B cell (primary cell): ENCODE data around the gene ADARB2. TPM values are rescaled to one million over a fixed set of nuclear protein-coding genes. Genes with fewer than 3 reads are reported as not detected.
A peak's percentile ranks its signal among the peaks of the same experiment; 100 is the strongest.

Experiments
- ATAC-seq: fragments of 200-7000 bp; cut with Tn5 transposase; one replicate; pipeline ENCODE4 v1.10.0; 2021; ENCODE audit warnings: low read depth, mild to moderate bottlenecking, moderate number of reproducible peaks, moderate library complexity
- CTCF ChIA-PET: fragments of 350-600 bp; sonication (Branson Sonifier 250); formaldehyde crosslinking; loops from one replicate; lab custom pipeline; 2021; ENCODE audit warnings: antibody characterized with exemption, inconsistent platforms; lab: Charles Lee
- POLR2A ChIA-PET: fragments of 350-600 bp; sonication (Branson Sonifier 250); formaldehyde crosslinking; loops from one replicate; lab custom pipeline; 2021; ENCODE audit warnings: antibody characterized with exemption; lab: Charles Lee
- DNase-seq: peaks from one replicate; pipeline ENCODE4 v3.0.0; 2013
- H2AFZ ChIP-seq: 2 replicates; pipeline ENCODE4 v1.6.1; 2012; ENCODE audit warnings: mild to moderate bottlenecking, low read depth, low read length; ENCODE audit not compliant: insufficient read depth, poor library complexity, severe bottlenecking
- H3K27ac ChIP-seq, 2 donors: 1 replicate in 1 of 2; 2 replicates in 1 of 2; pipeline ENCODE4 v1.5.1; 2012 to 2013; ENCODE audit warnings: low read length in 2 of 2, mild to moderate bottlenecking in 2 of 2, moderate library complexity in 1 of 2
- H3K27me3 ChIP-seq, 4 experiments: fragments of 200-600 bp in 1 of 4; sonication (generic) in 1 of 4; replicated peaks in 1 of 4; 1 replicate in 2 of 4; 2 replicates in 2 of 4; pipeline versions ENCODE4 v1.6.1 to v1.7.0; 2013 to 2016; ENCODE audit warnings: low read length in 3 of 4, mild to moderate bottlenecking in 2 of 4, mixed read lengths in 1 of 4, moderate library complexity in 1 of 4; ENCODE audit not compliant: insufficient read depth in 4 of 4, control insufficient read depth in 3 of 4; ENCODE audit errors: control extremely low read depth in 1 of 4
- H3K36me3 ChIP-seq, 2 experiments: replicated peaks in 1 of 2; 1 replicate in 1 of 2; 2 replicates in 1 of 2; pipeline versions ENCODE4 v1.6.1 to v1.7.1; 2013; ENCODE audit warnings: low read length in 1 of 2; ENCODE audit not compliant: insufficient read depth in 2 of 2, control insufficient read depth in 1 of 2; ENCODE audit errors: control extremely low read depth in 1 of 2, extremely low read depth in 1 of 2
- H3K4me1 ChIP-seq, 2 donors: fragments of 200-600 bp in 1 of 2; sonication (generic) in 1 of 2; 1 replicate in 1 of 2; 2 replicates in 1 of 2; pipeline versions ENCODE4 v1.5.1 to v1.6.1; 2013 to 2017; ENCODE audit warnings: low read length in 2 of 2; ENCODE audit not compliant: control insufficient read depth in 2 of 2, insufficient read depth in 2 of 2
- H3K4me2 ChIP-seq: replicated peaks from 2 replicates; pipeline ENCODE3; 2012; ENCODE audit warnings: mild to moderate bottlenecking, low read depth, low read length; ENCODE audit not compliant: poor library complexity, severe bottlenecking
- H3K4me3 ChIP-seq, 5 experiments: fragments of 200-600 bp in 1 of 5; sonication (generic) in 1 of 5; 1 replicate in 3 of 5; 2 replicates in 2 of 5; pipeline versions ENCODE4 v1.5.1 to v1.7.0; 2011 to 2016; ENCODE audit warnings: low read length in 4 of 5, mild to moderate bottlenecking in 4 of 5, low read depth in 2 of 5, control low read depth in 1 of 5, moderate library complexity in 1 of 5; ENCODE audit not compliant: insufficient read depth in 1 of 5; ENCODE audit errors: control extremely low read depth in 1 of 5, extremely low read depth in 1 of 5
- H3K79me2 ChIP-seq: fragments of 200-600 bp; sonication (generic); one replicate; pipeline ENCODE4 v1.6.0; 2016; ENCODE audit warnings: low read length; ENCODE audit not compliant: control insufficient read depth, insufficient read depth
- H3K9ac ChIP-seq: fragments of 200-600 bp; sonication (generic); 2 replicates; pipeline ENCODE4 v1.6.1; 2017; ENCODE audit warnings: mild to moderate bottlenecking, low read length, moderate library complexity
- H3K9me3 ChIP-seq, 3 donors: one replicate each; pipeline versions ENCODE4 v1.6.1 to v1.7.1; 2013; ENCODE audit warnings: low read length in 2 of 3; ENCODE audit not compliant: control insufficient read depth in 2 of 3, insufficient read depth in 1 of 3; ENCODE audit errors: control extremely low read depth in 1 of 3
- H4K20me1 ChIP-seq: 2 replicates; pipeline ENCODE4 v1.6.0; 2012; ENCODE audit warnings: mild to moderate bottlenecking, low read length; ENCODE audit not compliant: insufficient read depth, control insufficient read depth, poor library complexity, severe bottlenecking
- H3K27ac Mint-ChIP-seq: one replicate; pipeline ENCODE4 v1.8.0; 2021; ENCODE audit warnings: mixed read lengths
- H3K27me3 Mint-ChIP-seq: one replicate; pipeline ENCODE4 v1.8.0; 2021; ENCODE audit warnings: mixed read lengths
- H3K4me1 Mint-ChIP-seq: one replicate; pipeline ENCODE4 v1.8.0; 2021; ENCODE audit warnings: mixed read lengths
- H3K4me3 Mint-ChIP-seq: one replicate; pipeline ENCODE4 v1.8.0; 2021; ENCODE audit warnings: mixed read lengths
- H3K9me3 Mint-ChIP-seq: one replicate; pipeline ENCODE4 v1.8.0; 2022; ENCODE audit warnings: mixed read lengths; ENCODE audit not compliant: insufficient read depth
- CTCF ChIP-seq: fragments of 200-600 bp; IDR thresholded peaks from one replicate; pipeline ENCODE4 v1.8.0; 2022; ENCODE audit warnings: antibody characterized with exemption, mild to moderate bottlenecking
- EZH2 ChIP-seq: IDR thresholded peaks from 2 replicates; pipeline ENCODE4 v1.6.1; 2012; ENCODE audit warnings: borderline replicate concordance, low read depth, mild to moderate bottlenecking, moderate library complexity, low read length; ENCODE audit not compliant: insufficient read depth, poor library complexity, severe bottlenecking
- WGBS: methylation state at CpG from one replicate; pipeline ENCODE4 v1.1.5; 2013; ENCODE audit warnings: missing lambda C conversion rate; ENCODE audit not compliant: insufficient coverage; 5-methylcytosine and 5-hydroxymethylcytosine counted together
- intact Hi-C: fragments of 100-400 bp; cut with micrococcal nuclease; formaldehyde crosslinking; loops from one replicate; pipeline ENCODE4 v1.10.0; 2022
- polyA plus RNA-seq: library from polyadenylated mRNA; depleted of rRNA; stranded (reverse); fragments of >200 nt; gene quantifications from 2 replicates; pipeline ENCODE4 v1.2.3, GENCODE V29; 2012
- total RNA-seq, 2 donors: library from RNA; stranded (reverse); fragments of 120-200 nt in 1 of 2; gene quantifications; 1 replicate in 1 of 2; 2 replicates in 1 of 2; pipeline versions ENCODE4 v1.2.3 to v1.2.4, GENCODE V29; 2013 to 2022

ADARB2 gene
- total and polyA plus RNA-seq, 2 donors (not counting 1 experiment from before 2014, with no cell fraction given) = 0.13 to 0.96 TPM

GRCh38 chr10:1426786-1427185, 310.5 kb downstream of the ADARB2 start:
- CTCF ChIA-PET = interaction anchor here (1.0 to 1.3 kb wide), 4 partner anchors 8 to 65 kb away, joined by 3 to 5 read pairs (median 4); no protein-coding TSS in a partner anchor
- intact Hi-C loops = loop anchor here (1.0 to 10.0 kb wide), 3 partner anchors 28 to 508 kb away; no protein-coding TSS in a partner anchor
- Histone ChIP-seq H3K27me3 (no peaks in the 10 kb centered on the region), H3K27ac (no peak overlapping the region), H4K20me1 (no peaks in the 10 kb centered on the region), H2AFZ (no peak overlapping the region), H3K4me3 (no peak overlapping the region), H3K4me1 (peaks cover 44 to 60% of the 10 kb centered on the region in 2 donors), H3K79me2 (no peaks in the 10 kb centered on the region), H3K36me3 (no peaks in the 10 kb centered on the region), H3K9ac (no peak overlapping the region), H3K9me3 (peaks cover 1 to 4% (median 3%) of the 10 kb centered on the region in 3 donors), H3K4me2 (peak overlapping the region; percentile 61)
- no peaks in the 10 kb centered on the region for H3K27me3 Mint-ChIP-seq
- POLR2A ChIA-PET = no interaction called here
- DNase-seq (no peak), ATAC-seq (no peak)
- TF ChIP-seq EZH2 (no peak), CTCF (no peak)
- WGBS = 94% methylated on average over 2 of the region's 6 CpGs
- H3K9me3 Mint-ChIP-seq = peaks cover 2% of the 10 kb centered on the region
- no peak overlapping the region for H3K4me3 Mint-ChIP-seq
- H3K4me1 Mint-ChIP-seq = peaks cover 52% of the 10 kb centered on the region
- no peak overlapping the region for H3K27ac Mint-ChIP-seq

GRCh38 chr10:1425879-1426278, 311.4 kb downstream of the ADARB2 start:
- POLR2A ChIA-PET = interaction anchor here (0.7 to 1.9 kb wide), 3 partner anchors 28 to 63 kb away, joined by 3 to 11 read pairs (median 4); no protein-coding TSS in a partner anchor
- intact Hi-C loops = loop anchor here (1.0 to 10.0 kb wide), 4 partner anchors 28 to 509 kb away; no protein-coding TSS in a partner anchor
- Histone ChIP-seq H3K27ac (peak overlapping the region; percentile 36 to 65), H3K27me3 (no peaks in the 10 kb centered on the region), H3K4me2 (peak overlapping the region; percentile 61), H4K20me1 (no peaks in the 10 kb centered on the region), H3K9ac (no peak overlapping the region), H3K4me3 (no peak overlapping the region), H3K79me2 (no peaks in the 10 kb centered on the region), H3K9me3 (peaks cover 0 to 4% (median 3%) of the 10 kb centered on the region in 3 donors), H3K36me3 (no peaks in the 10 kb centered on the region), H3K4me1 (peaks cover 51 to 69% of the 10 kb centered on the region in 2 donors), H2AFZ (peak overlapping the region; percentile 31)
- TF ChIP-seq EZH2 (no peak), CTCF (no peak)
- DNase-seq = peak; percentile 63
- Mint-ChIP-seq H3K27ac (peak overlapping the region; percentile 89), H3K4me1 (peaks cover 61% of the 10 kb centered on the region), H3K27me3 (no peaks in the 10 kb centered on the region), H3K4me3 (peak overlapping the region; percentile 77), H3K9me3 (no peaks in the 10 kb centered on the region)
- WGBS = 2% methylated on average over 5 of the region's 7 CpGs
- CTCF ChIA-PET = interaction anchor here (0.6 to 1.3 kb wide), 7 partner anchors 9 to 869 kb away, joined by 3 to 5 read pairs (median 4); no protein-coding TSS in a partner anchor
- peak; percentile 56 for ATAC-seq
